ENCODE data around the gene ISG20L2.

Gene ISG20L2

DNA sequence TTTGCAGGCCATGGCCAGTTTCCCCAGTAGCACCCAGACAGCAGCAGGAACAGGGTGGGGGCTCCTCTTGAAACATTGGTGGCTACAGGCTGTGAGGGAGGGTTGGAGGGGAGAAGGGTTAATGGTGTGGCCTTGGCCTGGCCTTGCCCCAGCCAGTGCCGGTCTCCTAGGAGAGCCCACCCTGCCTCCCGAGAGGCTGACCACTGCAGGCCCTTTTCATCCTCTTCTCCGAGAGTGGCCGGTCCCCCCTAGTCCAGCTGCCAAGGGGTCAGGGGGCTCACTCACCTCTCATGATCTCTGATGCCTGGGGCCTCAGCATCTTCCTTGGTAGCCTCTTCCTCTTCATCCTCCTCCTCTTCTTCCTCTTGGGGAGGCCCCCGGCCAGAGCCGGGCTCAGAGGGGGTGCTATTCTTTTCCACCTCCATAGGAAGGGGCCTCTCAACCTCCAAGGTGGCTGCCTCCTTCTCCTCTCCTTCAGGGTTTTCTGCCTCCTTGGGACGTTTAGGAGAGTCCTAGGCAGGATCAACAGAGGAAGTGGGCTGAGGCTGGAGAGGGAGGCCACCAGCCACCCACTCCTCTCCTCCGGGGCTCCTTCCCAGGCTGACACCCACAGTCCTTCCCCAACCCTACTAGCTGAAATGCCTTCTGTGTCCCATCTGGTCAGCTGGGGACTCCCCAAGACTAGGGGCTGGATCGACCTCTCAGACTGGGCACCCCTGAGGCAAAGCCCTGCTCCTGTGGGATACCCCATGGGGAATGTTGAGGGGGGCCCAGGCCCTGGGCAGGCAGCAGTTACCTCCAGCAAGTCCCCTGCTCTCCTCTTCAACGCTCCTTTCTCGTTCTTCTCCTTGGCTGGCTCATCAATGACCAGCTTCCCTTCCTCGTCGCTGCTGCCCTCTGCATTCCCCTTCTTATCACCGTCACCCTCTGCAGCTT is 15.1 kb upstream of the ISG20L2 start:
- H3K4me3 ChIP-seq (ENCODE audit: low read depth, low read length) = no peak overlapping the region
- TF ChIP-seq, protein P1, sequence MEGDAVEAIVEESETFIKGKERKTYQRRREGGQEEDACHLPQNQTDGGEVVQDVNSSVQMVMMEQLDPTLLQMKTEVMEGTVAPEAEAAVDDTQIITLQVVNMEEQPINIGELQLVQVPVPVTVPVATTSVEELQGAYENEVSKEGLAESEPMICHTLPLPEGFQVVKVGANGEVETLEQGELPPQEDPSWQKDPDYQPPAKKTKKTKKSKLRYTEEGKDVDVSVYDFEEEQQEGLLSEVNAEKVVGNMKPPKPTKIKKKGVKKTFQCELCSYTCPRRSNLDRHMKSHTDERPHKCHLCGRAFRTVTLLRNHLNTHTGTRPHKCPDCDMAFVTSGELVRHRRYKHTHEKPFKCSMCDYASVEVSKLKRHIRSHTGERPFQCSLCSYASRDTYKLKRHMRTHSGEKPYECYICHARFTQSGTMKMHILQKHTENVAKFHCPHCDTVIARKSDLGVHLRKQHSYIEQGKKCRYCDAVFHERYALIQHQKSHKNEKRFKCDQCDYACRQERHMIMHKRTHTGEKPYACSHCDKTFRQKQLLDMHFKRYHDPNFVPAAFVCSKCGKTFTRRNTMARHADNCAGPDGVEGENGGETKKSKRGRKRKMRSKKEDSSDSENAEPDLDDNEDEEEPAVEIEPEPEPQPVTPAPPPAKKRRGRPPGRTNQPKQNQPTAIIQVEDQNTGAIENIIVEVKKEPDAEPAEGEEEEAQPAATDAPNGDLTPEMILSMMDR (IDR thresholded peaks at IDR 0.05; ENCODE audit: insufficient read depth, low read depth, low read length, missing control alignments) = no peak
- no peak for DNase-seq (ENCODE audit: low read depth)

DNA sequence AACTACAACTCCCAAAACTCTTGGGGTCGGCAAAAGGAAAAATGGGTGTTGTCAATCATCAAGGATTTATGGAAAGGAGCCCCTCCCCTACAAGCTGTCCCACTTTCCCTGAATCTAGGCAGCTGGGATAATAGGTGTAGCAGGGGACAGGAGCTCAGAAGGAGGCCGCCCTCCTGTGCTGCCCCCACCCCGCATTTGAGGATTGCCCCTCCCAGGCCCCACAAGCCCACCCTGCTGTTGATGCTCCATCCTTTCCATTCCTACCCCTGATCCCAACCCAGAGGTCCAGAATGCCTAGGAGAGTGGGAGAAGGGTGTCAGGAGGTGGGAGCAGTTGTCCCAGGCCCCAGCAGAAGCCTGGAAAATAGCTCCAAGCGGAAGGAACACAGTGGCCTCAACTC is 14.2 kb upstream of the ISG20L2 start:
- TF ChIP-seq, protein P1 (IDR thresholded peaks at IDR 0.05; ENCODE audit: insufficient read depth, low read depth, low read length, missing control alignments) = no peak
- DNase-seq (ENCODE audit: low read depth) = no peak
- H3K4me3 ChIP-seq (ENCODE audit: low read depth, low read length) = no peak overlapping the region

DNA sequence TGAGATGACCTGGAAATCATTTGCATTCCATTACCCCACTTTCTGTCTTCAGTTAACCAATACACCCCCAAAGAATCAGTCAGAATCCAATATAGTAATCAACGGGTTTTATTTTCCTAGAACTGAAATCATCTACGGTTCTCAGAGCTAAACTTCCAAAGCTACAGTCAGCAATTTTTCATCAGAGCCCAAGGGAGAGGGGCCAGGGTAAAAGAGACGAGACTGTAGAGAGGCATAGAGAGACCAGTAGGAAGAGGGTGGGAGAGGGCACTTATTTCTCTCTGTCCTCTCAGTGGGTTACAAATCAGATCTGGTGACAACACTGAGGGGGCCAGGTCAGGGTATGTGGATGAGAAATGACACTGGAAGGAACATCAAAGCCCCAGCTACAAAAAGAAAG is 13.5 kb upstream of the ISG20L2 start:
- no peak for DNase-seq (ENCODE audit: low read depth)
- TF ChIP-seq, protein P1 (IDR thresholded peaks at IDR 0.05; ENCODE audit: insufficient read depth, low read depth, low read length, missing control alignments) = no peak
- H3K4me3 ChIP-seq (ENCODE audit: low read depth, low read length) = no peak overlapping the region

DNA sequence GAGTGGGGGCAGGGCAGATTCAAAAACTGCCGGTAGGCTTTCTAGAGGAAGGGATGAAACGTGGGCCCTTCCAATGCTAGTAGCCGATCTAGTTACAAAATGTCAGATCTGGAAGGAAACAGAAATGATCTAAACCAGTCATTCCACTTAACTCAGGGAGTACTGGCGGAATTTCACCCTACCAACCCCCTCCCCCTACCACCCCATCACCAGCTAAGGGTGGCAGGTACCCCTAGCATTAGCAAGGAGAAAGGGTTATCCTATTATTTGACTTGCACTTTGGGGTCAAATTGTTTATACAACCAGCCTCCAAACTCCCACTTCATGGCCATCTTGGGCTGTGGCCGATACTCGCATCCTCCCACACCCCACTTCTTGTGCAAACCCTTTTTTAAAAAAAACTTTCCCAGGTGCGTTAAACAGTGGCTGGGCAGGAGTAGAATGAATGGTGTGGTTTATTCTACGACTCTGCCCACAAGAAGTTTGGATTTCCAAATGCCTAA is 13.0 kb upstream of the ISG20L2 start:
- peak; percentile 47 for DNase-seq (ENCODE audit: low read depth)
- H3K4me3 ChIP-seq (ENCODE audit: low read depth, low read length) = peak overlapping the region; percentile 63
- TF ChIP-seq, protein P1 (IDR thresholded peaks at IDR 0.05; ENCODE audit: insufficient read depth, low read depth, low read length, missing control alignments) = no peak

DNA sequence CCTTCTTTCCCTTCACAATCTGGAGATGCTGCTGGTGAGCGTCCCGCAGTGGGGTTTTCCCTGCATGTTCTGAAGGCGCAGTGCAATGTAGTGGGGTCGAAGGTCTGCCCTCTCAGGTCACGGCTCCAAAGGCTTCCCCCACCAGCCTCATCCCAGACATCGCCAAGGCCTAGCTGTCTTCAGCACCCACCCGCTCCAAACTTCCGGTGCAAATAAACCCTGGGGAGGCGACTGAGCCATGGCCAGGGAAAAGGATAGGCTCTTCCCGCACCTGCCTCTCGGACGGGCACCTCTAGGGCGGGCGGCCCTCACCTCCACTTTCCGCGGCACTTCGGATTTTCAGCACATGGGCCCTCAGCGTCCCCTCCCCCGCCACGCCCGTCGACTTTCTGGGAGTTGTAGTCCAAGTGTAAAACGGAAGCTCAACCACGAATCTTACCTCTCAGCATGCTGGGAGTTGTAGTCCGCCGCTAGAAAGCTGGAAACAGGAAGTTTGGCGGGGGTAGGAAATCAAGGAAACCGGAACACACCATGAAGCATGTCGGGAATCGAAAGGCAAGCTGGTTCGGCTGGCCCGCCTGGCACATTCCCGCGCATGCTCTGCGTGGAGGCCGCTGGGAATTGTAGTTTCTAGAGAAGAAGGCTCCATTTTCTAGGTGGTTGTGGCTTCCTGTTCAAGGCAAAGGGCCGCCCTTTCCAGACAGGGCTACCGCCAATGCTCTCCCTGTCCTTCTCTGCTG is 12.3 kb upstream of the ISG20L2 start, which contains the start of gene MRPL24:
TSS of gene MRPL24 (minus strand) at position 348 of the 740 bp plus-strand sequence. CDS start 2,384 bp downstream, outside the sequence.
- peak; percentile 99 for DNase-seq (ENCODE audit: low read depth)
- TF ChIP-seq, protein P1 (IDR thresholded peaks at IDR 0.05; ENCODE audit: insufficient read depth, low read depth, low read length, missing control alignments) = no peak
- peak within 1 kb of the TSS; percentile 63 for H3K4me3 ChIP-seq (ENCODE audit: low read depth, low read length)

DNA sequence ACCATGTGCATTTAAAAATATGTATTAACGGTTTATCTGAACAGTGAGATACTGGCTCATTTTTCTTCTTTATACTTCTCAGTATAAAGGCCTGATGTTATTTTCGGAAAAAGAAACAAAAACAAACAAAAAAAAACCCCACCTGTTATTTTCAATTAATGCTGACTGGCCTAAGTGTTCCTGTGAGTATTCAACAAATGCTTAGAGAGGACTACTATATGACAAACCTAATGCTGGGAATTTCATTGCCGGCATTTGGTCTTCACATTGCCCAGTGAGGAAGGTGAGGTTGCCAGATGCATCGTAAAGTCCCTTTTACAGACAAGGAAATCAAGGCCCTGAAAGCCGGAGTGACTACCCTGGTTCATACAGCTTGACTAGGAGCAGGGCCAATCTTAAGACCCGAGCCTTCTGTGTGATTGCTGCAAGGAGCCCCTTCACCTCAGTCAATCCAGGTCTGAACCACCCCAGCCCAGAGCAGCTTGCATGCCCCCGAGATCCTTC is 11.7 kb upstream of the ISG20L2 start:
- DNase-seq (ENCODE audit: low read depth) = no peak
- peak overlapping the region; percentile 59 for H3K4me3 ChIP-seq (ENCODE audit: low read depth, low read length)
- TF ChIP-seq, protein P1 (IDR thresholded peaks at IDR 0.05; ENCODE audit: insufficient read depth, low read depth, low read length, missing control alignments) = no peak
